HCT116 (cell line): ENCODE results near the gene MAOB. TPM values are rescaled to one million over a fixed set of nuclear protein-coding genes. Genes with fewer than 3 reads are reported as not detected.

Experiments used
- ATAC-seq: fragments of 200-7000 bp; cut with Tn5 transposase; 2 replicates; pipeline ENCODE4 v1.9.1; 2020; ENCODE audit warnings: mild to moderate bottlenecking, moderate library complexity
- BruUV-seq: library from RNA; stranded (reverse); fragments of 400-500 nt; replicated peaks from 2 replicates; lab custom pipeline; 2021; lab: Mats Ljungman, UMichigan
- CTCF ChIA-PET: fragments of 300-600 bp; sonication (Branson Sonifier 250); formaldehyde crosslinking; loops from one replicate; lab custom pipeline; 2021; ENCODE audit warnings: antibody characterized with exemption; lab: Charles Lee
- POLR2A ChIA-PET: fragments of 300-600, 350-600 bp; sonication (Branson Sonifier 250); formaldehyde crosslinking; loops from one replicate; lab custom pipeline; 2021; ENCODE audit warnings: antibody characterized with exemption; lab: Charles Lee
- RAD21 ChIA-PET, 2 experiments: fragments of 300-600 bp; sonication (Branson Sonifier 250); formaldehyde crosslinking; loops; one replicate each; lab custom pipeline; 2023; ENCODE audit warnings: low total read pairs in 2 of 2; ENCODE audit not compliant: uncharacterized antibody in 2 of 2, unreplicated experiment in 2 of 2, low non-redundant PET in 1 of 2; lab: Charles Lee
- DNase-seq: peaks from one replicate; pipeline ENCODE4 v3.0.0-alpha.2; 2010; ENCODE audit warnings: low read depth, low spot score
- H2AFZ ChIP-seq: fragments of 200-600 bp; shearing (Covaris generic), sonication (generic); 2 replicates; pipeline ENCODE4 v1.6.1; 2017; ENCODE audit warnings: low read depth, mixed run types, mixed read lengths, antibody characterized with exemption, low read length; ENCODE audit not compliant: poor library complexity, severe bottlenecking
- H3K27ac ChIP-seq: 2 replicates; pipeline ENCODE4 v1.5.1; 2012; ENCODE audit warnings: low read depth, low read length
- H3K27me3 ChIP-seq: fragments of 200-600 bp; sonication (generic); 2 replicates; pipeline ENCODE4 v1.6.1; 2016; ENCODE audit warnings: mixed run types, low read length, mixed read lengths; ENCODE audit not compliant: insufficient read depth
- H3K36me3 ChIP-seq, 2 experiments: fragments of 200-500 bp in 1 of 2; fragments of 200-600 bp in 1 of 2; sonication (Bioruptor generic) in 1 of 2; sonication (generic) in 1 of 2; 2 replicates each; pipeline versions ENCODE4 v1.5.1 to v1.6.1; 2014 to 2016; ENCODE audit warnings: low read length in 2 of 2, inconsistent platforms in 1 of 2, mixed read lengths in 1 of 2, mixed run types in 1 of 2; ENCODE audit not compliant: insufficient read depth in 2 of 2, control insufficient read depth in 1 of 2
- H3K4me1 ChIP-seq, 2 experiments: fragments of 200-600 bp in 1 of 2; sonication (generic) in 1 of 2; 2 replicates each; pipeline versions ENCODE4 v1.5.1 to v1.6.1; 2012 to 2017; ENCODE audit warnings: low read length in 2 of 2, inconsistent platforms in 1 of 2, mild to moderate bottlenecking in 1 of 2, mixed read lengths in 1 of 2, mixed run types in 1 of 2, moderate library complexity in 1 of 2; ENCODE audit not compliant: insufficient read depth in 2 of 2, control insufficient read depth in 1 of 2
- H3K4me2 ChIP-seq: fragments of 200-600 bp; sonication (generic); 2 replicates; pipeline ENCODE4 v1.6.1; 2017; ENCODE audit warnings: mixed run types, low read length, mixed read lengths
- H3K4me3 ChIP-seq, 2 experiments: fragments of 200-600 bp in 1 of 2; sonication (generic) in 1 of 2; replicated peaks in 1 of 2; 2 replicates each; pipeline ENCODE4 v1.5.1; 2011 to 2016; ENCODE audit warnings: low read length in 2 of 2, control low read depth in 1 of 2, low read depth in 1 of 2, mild to moderate bottlenecking in 1 of 2, mixed read lengths in 1 of 2, mixed run types in 1 of 2
- H3K79me2 ChIP-seq: fragments of 200-600 bp; sonication (generic); 2 replicates; pipeline ENCODE4 v1.6.1; 2017; ENCODE audit warnings: mild to moderate bottlenecking, mixed run types, low read length, moderate library complexity, mixed read lengths; ENCODE audit not compliant: insufficient read depth
- H3K9ac ChIP-seq: fragments of 200-600 bp; sonication (generic); 2 replicates; pipeline ENCODE4 v1.6.1; 2016; ENCODE audit warnings: low read length, mixed read lengths
- H3K9me2 ChIP-seq: fragments of 200-600 bp; sonication (generic), shearing (Covaris generic); 2 replicates; pipeline ENCODE4 v1.6.1; 2017; ENCODE audit warnings: mixed run types, mild to moderate bottlenecking, moderate library complexity; ENCODE audit not compliant: insufficient read depth
- H3K9me3 ChIP-seq, 2 experiments: fragments of 200-500 bp in 1 of 2; fragments of 200-600 bp in 1 of 2; sonication (Bioruptor generic) in 1 of 2; sonication (generic) in 1 of 2; 2 replicates each; pipeline ENCODE4 v1.6.1; 2014 to 2017; ENCODE audit warnings: low read length in 2 of 2, mixed read lengths in 2 of 2, inconsistent platforms in 1 of 2, low read depth in 1 of 2, mild to moderate bottlenecking in 1 of 2, mixed run types in 1 of 2, moderate library complexity in 1 of 2; ENCODE audit not compliant: control insufficient read depth in 1 of 2, insufficient read depth in 1 of 2
- H4K20me1 ChIP-seq: fragments of 200-600 bp; sonication (generic), shearing (Covaris generic); 2 replicates; pipeline ENCODE4 v1.6.1; 2017; ENCODE audit warnings: mixed run types, mild to moderate bottlenecking, moderate library complexity; ENCODE audit not compliant: insufficient read depth
- ATF3 ChIP-seq: IDR thresholded peaks from 2 replicates; pipeline ENCODE4 v1.6.1; 2012
- CBX3 ChIP-seq: IDR thresholded peaks from 2 replicates; pipeline ENCODE4 v1.6.1; 2012; ENCODE audit warnings: low read depth
- EGR1 ChIP-seq: IDR thresholded peaks from 2 replicates; pipeline ENCODE4 v1.6.1; 2012; ENCODE audit warnings: low read depth
- EZH2 ChIP-seq: fragments of 200-600 bp; sonication (generic); IDR thresholded peaks from 2 replicates; pipeline ENCODE4 v1.6.1; 2017; ENCODE audit warnings: antibody characterized with exemption, mixed run types
- FOSL1 ChIP-seq: IDR thresholded peaks from 2 replicates; pipeline ENCODE4 v1.6.1; 2012; ENCODE audit warnings: low read depth
- JUND ChIP-seq: IDR thresholded peaks from 2 replicates; pipeline ENCODE4 v1.6.1; 2012
- POLR2A ChIP-seq: IDR thresholded peaks from 2 replicates; pipeline ENCODE4 v1.7.0; 2011; ENCODE audit warnings: borderline replicate concordance; ENCODE audit not compliant: insufficient read depth, insufficient read length; ENCODE audit errors: extremely low read depth
- REST ChIP-seq: IDR thresholded peaks from 2 replicates; pipeline ENCODE4 v1.6.1; 2012; ENCODE audit warnings: low read depth
- SIN3A ChIP-seq: IDR thresholded peaks from 2 replicates; pipeline ENCODE4 v1.6.1; 2012; ENCODE audit warnings: low read depth
- TCF7L2 ChIP-seq: IDR thresholded peaks from 2 replicates; pipeline ENCODE4 v1.7.0; 2011; ENCODE audit warnings: borderline replicate concordance, inconsistent platforms; ENCODE audit not compliant: insufficient read depth, insufficient read length; ENCODE audit errors: extremely low read depth
- YY1 ChIP-seq: IDR thresholded peaks from 2 replicates; pipeline ENCODE4 v1.6.1; 2011; ENCODE audit warnings: low read length, low read depth, moderate library complexity, mild to moderate bottlenecking; ENCODE audit not compliant: insufficient replicate concordance; ENCODE audit errors: extremely low read depth
- ZBTB33 ChIP-seq: IDR thresholded peaks from 2 replicates; pipeline ENCODE4 v1.6.1; 2011; ENCODE audit warnings: mild to moderate bottlenecking, low read length, moderate library complexity; ENCODE audit not compliant: insufficient replicate concordance; ENCODE audit errors: extremely low read depth
- ZNF274 ChIP-seq: fragments of 200-500 bp; sonication (Bioruptor generic); IDR thresholded peaks from 2 replicates; pipeline ENCODE4 v1.6.1; 2014; ENCODE audit warnings: mild to moderate bottlenecking, low read depth, low read length, inconsistent platforms
- intact Hi-C: fragments of 100-400 bp; cut with micrococcal nuclease; formaldehyde crosslinking; loops from 2 replicates; pipeline ENCODE4 v1.10.0; 2022
- total RNA-seq: library from RNA; stranded (reverse); gene quantifications from one replicate; pipeline ENCODE4 v1.2.1, GENCODE V29; 2021; ENCODE audit not compliant: unreplicated experiment
- TF ChIP-seq, protein P1 (sequence below), 3 experiments: fragments of 200-600 bp in 1 of 3; sonication (generic) in 1 of 3; IDR thresholded peaks in 2 of 3; conservative IDR thresholded peaks in 1 of 3; 2 replicates each; pipeline ENCODE4 v1.5.1; 2012 to 2017; ENCODE audit warnings: low read depth in 2 of 3, low read length in 2 of 3, antibody characterized with exemption in 1 of 3, borderline replicate concordance in 1 of 3, control low read depth in 1 of 3, mild to moderate bottlenecking in 1 of 3, mixed read lengths in 1 of 3, mixed run types in 1 of 3, moderate library complexity in 1 of 3; ENCODE audit not compliant: insufficient read depth in 1 of 3

Gene MAOB
- total RNA-seq, 1 experiment from 2014 or later: 28.2 TPM

- POLR2A ChIA-PET: no interaction called here
- ATAC-seq: no peak
These were observed 153.3 kb downstream of the MAOB start for GRCh38 chrX:43728966-43729365.

DNA sequence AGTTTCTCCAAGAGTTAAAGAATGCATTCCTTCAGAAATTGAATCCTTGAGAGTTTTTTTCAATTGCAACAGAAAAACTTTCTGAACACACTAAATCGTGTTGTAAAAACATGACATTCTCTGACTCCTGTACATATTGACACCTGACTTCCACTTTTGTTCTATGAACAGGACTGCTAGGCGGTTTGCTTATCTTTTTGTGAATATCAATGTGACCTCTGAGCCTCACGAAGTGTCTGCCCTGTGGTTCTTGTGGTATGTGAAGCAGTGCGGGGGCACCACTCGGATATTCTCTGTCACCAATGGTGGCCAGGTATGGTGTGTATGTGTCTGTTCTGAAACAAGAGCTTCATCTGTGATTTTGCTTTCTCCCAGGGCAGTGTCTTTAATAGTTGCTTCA, 154.2 kb downstream of the MAOB start:
- no peak overlapping the region for H2AFZ ChIP-seq
- H3K4me2 ChIP-seq: no peak overlapping the region
- ChIA-PET RAD21 (no interaction called here), CTCF (no interaction called here), POLR2A (no interaction called here)
- no peak overlapping the region for H3K27ac ChIP-seq
- H3K36me3 ChIP-seq: no peaks in the 10 kb centered on the region
- no peaks in the 10 kb centered on the region for H4K20me1 ChIP-seq
- no peak for ATAC-seq
- no peaks in the 10 kb centered on the region for H3K4me1 ChIP-seq
- H3K9me3 ChIP-seq: no peaks in the 10 kb centered on the region
- no peaks in the 10 kb centered on the region for H3K9me2 ChIP-seq
- no peak for DNase-seq
- H3K9ac ChIP-seq: no peak overlapping the region
- H3K79me2 ChIP-seq: no peaks in the 10 kb centered on the region
- H3K27me3 ChIP-seq: no peaks in the 10 kb centered on the region
- H3K4me3 ChIP-seq: no peak overlapping the region
- intact Hi-C loops: no loop called here
- no TSS peak for BruUV-seq
- no peak for TF ChIP-seq CBX3
- TF ChIP-seq, protein P1, sequence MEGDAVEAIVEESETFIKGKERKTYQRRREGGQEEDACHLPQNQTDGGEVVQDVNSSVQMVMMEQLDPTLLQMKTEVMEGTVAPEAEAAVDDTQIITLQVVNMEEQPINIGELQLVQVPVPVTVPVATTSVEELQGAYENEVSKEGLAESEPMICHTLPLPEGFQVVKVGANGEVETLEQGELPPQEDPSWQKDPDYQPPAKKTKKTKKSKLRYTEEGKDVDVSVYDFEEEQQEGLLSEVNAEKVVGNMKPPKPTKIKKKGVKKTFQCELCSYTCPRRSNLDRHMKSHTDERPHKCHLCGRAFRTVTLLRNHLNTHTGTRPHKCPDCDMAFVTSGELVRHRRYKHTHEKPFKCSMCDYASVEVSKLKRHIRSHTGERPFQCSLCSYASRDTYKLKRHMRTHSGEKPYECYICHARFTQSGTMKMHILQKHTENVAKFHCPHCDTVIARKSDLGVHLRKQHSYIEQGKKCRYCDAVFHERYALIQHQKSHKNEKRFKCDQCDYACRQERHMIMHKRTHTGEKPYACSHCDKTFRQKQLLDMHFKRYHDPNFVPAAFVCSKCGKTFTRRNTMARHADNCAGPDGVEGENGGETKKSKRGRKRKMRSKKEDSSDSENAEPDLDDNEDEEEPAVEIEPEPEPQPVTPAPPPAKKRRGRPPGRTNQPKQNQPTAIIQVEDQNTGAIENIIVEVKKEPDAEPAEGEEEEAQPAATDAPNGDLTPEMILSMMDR (IDR thresholded peaks at IDR 0.05 in 2 of 3, conservative IDR thresholded peaks at IDR 0.05 in 1 of 3; ENCODE audit: borderline replicate concordance in 1 of 3, insufficient read depth in 1 of 3, low read depth in 2 of 3, low read length in 2 of 3): no peak
- TF ChIP-seq TCF7L2: no peak
- no peak for TF ChIP-seq EGR1
- no peak for TF ChIP-seq REST
- TF ChIP-seq YY1: no peak
- no peak for TF ChIP-seq ATF3
- TF ChIP-seq EZH2: no peak
- no peak for TF ChIP-seq FOSL1
- TF ChIP-seq ZBTB33: no peak
- no peak for TF ChIP-seq POLR2A
- no peak for TF ChIP-seq SIN3A
- no peak for TF ChIP-seq JUND

More at GRCh38 chrX:43728966-43729365, 153.3 kb downstream of the MAOB start:
- CTCF ChIA-PET: no interaction called here
- Histone ChIP-seq H3K9me2 (no peaks in the 10 kb centered on the region), H3K36me3 (no peaks in the 10 kb centered on the region), H3K4me2 (no peak overlapping the region), H3K4me1 (no peaks in the 10 kb centered on the region), H3K27ac (no peak overlapping the region), H3K27me3 (no peaks in the 10 kb centered on the region), H4K20me1 (no peaks in the 10 kb centered on the region), H3K9ac (no peak overlapping the region), H2AFZ (no peak overlapping the region), H3K79me2 (no peaks in the 10 kb centered on the region), H3K9me3 (no peaks in the 10 kb centered on the region), H3K4me3 (no peak overlapping the region)
- no peak for TF ChIP-seq ZNF274
- intact Hi-C loops: no loop called here
- no peak for DNase-seq
- RAD21 ChIA-PET: no interaction called here
- BruUV-seq: no TSS peak
